Measurements from ENCODE around the gene ARL5B. TPM values are rescaled to one million over a fixed set of nuclear protein-coding genes. Genes with fewer than 3 reads are reported as not detected.
A peak's percentile ranks its signal among the peaks of the same experiment; 100 is the strongest.

Gene ARL5B
- total RNA-seq, 1 donor from 2014 or later = 16.0 TPM

- H3K9me3 Mint-ChIP-seq (ENCODE audit: low read depth) = peaks cover 8% of the 10 kb centered on the region
- DNase-seq (ENCODE audit: low spot score) = no peak
- H3K36me3 Mint-ChIP-seq (ENCODE audit: low read depth) = no peaks in the 10 kb centered on the region
- no peak for TF ChIP-seq CTCF (IDR thresholded peaks at IDR 0.05)
- no peak overlapping the region for H3K27ac Mint-ChIP-seq (ENCODE audit: unreplicated experiment)
- H3K4me3 Mint-ChIP-seq (ENCODE audit: unreplicated experiment) = no peak overlapping the region
- peaks cover 22% of the 10 kb centered on the region for H3K27me3 Mint-ChIP-seq (ENCODE audit: low read depth)
- no peaks in the 10 kb centered on the region for H3K4me1 Mint-ChIP-seq (ENCODE audit: low read depth)
Measured at GRCh38 chr10:18699849-18700840, 40.9 kb downstream of the ARL5B start.

DNA sequence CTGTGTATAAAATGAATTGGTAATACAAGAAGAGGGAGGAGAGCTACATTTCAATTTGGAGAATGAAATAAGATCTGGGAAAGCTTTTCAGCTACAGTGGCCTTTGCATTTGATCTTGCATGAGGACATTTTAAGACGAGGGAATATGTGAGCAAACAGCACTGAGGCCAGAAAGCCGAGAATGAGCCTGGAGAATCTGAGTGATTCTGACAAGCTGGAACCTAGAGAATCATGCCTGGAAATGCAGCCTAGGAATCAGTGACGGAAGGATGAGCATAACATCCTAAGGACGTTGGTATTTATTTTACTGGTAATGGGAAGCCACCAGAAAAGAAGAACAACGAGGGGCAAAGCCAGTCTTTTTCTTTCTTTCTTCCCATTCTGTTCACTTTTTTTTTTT is 44.3 kb downstream of the ARL5B start:
- Mint-ChIP-seq H3K4me1 (ENCODE audit: low read depth) (no peaks in the 10 kb centered on the region), H3K27me3 (ENCODE audit: low read depth) (peaks cover 22% of the 10 kb centered on the region), H3K4me3 (ENCODE audit: unreplicated experiment) (no peak overlapping the region), H3K27ac (ENCODE audit: unreplicated experiment) (no peak overlapping the region), H3K9me3 (ENCODE audit: low read depth) (no peaks in the 10 kb centered on the region), H3K36me3 (ENCODE audit: low read depth) (no peaks in the 10 kb centered on the region)
- DNase-seq (ENCODE audit: low spot score) = no peak
- no peak for TF ChIP-seq CTCF (IDR thresholded peaks at IDR 0.05)

- Mint-ChIP-seq H3K27ac (ENCODE audit: unreplicated experiment) (no peak overlapping the region), H3K36me3 (ENCODE audit: low read depth) (no peaks in the 10 kb centered on the region), H3K9me3 (ENCODE audit: low read depth) (no peaks in the 10 kb centered on the region), H3K4me1 (ENCODE audit: low read depth) (no peaks in the 10 kb centered on the region), H3K27me3 (ENCODE audit: low read depth) (peaks cover 2% of the 10 kb centered on the region), H3K4me3 (ENCODE audit: unreplicated experiment) (no peak overlapping the region)
- TF ChIP-seq CTCF (IDR thresholded peaks at IDR 0.05) = no peak
- DNase-seq (ENCODE audit: low spot score) = peak; percentile 94
Measured at GRCh38 chr10:18710201-18710653, 51.0 kb downstream of the ARL5B start.

DNA sequence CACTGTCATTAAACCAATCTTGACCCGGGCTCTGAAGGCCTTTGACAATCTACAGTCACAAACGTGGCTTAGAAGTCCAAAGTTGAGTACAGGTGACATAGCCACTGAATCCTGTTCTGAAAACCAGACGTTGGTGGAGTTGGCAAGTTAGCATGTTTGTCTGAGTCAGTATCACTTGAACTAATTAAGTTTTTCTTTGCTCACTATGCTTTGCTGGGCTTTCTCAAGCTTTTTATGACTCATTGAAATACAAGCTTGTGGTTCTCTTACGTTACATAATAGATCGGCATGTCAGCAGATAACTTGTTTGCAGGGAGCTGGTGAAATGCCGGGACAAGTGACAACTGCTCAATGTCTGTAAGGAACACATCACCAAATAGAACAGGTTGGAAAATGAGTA is 53.8 kb downstream of the ARL5B start:
- Mint-ChIP-seq H3K36me3 (ENCODE audit: low read depth) (no peaks in the 10 kb centered on the region), H3K4me1 (ENCODE audit: low read depth) (no peaks in the 10 kb centered on the region), H3K4me3 (ENCODE audit: unreplicated experiment) (no peak overlapping the region), H3K27ac (ENCODE audit: unreplicated experiment) (no peak overlapping the region), H3K27me3 (ENCODE audit: low read depth) (peaks cover 3% of the 10 kb centered on the region), H3K9me3 (ENCODE audit: low read depth) (no peaks in the 10 kb centered on the region)
- no peak for TF ChIP-seq CTCF (IDR thresholded peaks at IDR 0.05)
- no peak for DNase-seq (ENCODE audit: low spot score)

GRCh38 chr10:18718991-18719390 is 59.8 kb downstream of the ARL5B start:
- H3K4me3 Mint-ChIP-seq (ENCODE audit: unreplicated experiment) = no peak overlapping the region
- no peaks in the 10 kb centered on the region for H3K4me1 Mint-ChIP-seq (ENCODE audit: low read depth)
- no peak for TF ChIP-seq CTCF (IDR thresholded peaks at IDR 0.05)
- H3K36me3 Mint-ChIP-seq (ENCODE audit: low read depth) = no peaks in the 10 kb centered on the region
- H3K27ac Mint-ChIP-seq (ENCODE audit: unreplicated experiment) = no peak overlapping the region
- no peaks in the 10 kb centered on the region for H3K9me3 Mint-ChIP-seq (ENCODE audit: low read depth)
- peaks cover 12% of the 10 kb centered on the region for H3K27me3 Mint-ChIP-seq (ENCODE audit: low read depth)
- no peak for DNase-seq (ENCODE audit: low spot score)
